Airway epithelial cell (primary cell): ENCODE measurements around the gene HINT2. TPM values are rescaled to one million over a fixed set of nuclear protein-coding genes. Genes with fewer than 3 reads are reported as not detected.

Experiments
- total RNA-seq: library from RNA; depleted of rRNA; stranded (reverse); fragments of >200 nt; gene quantifications from 2 replicates; pipeline ENCODE4 v1.2.3, GENCODE V29; 2015

Gene HINT2
- 19.9 and 24.8 TPM in 2 replicates for total RNA-seq

DNA sequence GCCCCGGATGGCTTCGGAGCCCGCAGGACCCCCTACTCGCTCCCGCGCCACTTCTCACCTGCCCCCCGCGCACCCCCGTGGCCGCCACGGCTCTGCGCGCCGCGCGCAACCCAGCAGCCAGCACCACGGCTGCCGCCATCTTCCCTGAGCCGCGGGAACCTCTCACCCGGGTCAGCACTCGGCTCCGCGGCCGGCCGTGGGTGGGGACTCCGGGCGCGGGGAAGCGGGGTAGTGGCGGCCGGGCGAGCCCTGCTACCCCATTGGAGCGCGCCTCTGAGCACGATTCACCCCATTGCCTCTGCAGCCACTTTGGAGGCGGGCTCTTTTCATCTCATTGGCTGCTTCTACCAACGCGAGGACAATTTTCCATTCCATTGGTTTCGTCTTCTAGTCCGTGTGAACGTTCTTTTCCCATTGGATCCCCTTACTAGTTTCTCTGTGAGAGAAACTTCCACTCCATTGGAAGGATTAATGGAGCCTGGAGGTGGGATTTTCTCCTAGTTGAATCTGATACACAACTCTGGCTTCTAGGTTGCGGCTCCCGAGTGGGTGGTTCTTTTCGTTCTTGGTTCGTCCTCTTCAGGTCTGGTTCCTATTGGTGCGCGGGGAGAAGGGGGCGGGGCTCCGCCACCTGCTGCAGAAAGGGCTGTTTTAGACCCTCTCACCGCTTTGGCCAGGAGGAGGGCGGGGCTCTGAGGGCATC lies at the start of gene HINT2:
Gene HINT2, minus strand, starts transcription at position 202 of the 703 bp plus-strand sequence. Its CDS starts 63 bp downstream, at position 139.

DNA sequence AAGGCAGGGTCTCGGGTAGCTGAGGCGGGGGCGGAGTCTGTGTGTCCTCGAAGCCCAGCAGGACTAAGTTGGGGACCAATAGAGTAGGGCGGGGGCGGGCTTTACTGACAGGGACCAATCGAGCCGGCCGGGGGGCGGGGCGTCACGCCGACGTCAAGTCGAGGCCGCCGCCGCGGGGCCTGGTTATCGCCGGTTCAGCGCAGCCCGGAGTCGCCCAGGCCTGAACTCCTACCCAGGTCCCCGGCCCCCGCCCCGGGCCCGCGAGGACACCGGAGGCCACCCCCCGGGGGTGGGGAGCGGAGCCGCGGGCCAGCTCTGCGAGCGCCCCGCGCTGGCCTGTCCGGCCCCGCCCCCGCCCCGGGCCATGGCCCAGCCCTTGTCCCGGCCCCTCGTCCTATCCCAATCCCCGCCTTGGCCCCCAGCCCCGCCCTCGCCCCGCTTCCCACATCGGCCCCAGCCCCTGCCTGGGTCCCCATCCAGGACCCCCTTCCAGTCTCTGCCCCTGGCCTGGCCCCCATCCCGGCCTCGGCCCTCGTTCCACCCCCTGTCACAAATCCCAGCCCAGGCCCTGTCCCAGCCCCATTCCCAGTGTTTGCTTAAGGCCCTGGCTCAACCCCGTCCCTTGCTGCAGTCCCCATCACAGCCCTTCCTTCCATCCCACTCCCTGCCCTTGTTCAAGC lies 14.4 kb upstream of the HINT2 start, which contains the start of gene TMEM8B:
Gene TMEM8B, plus strand, starts transcription at position 145 of the 680 bp plus-strand sequence. Its CDS starts 220 bp downstream, at position 365.

DNA sequence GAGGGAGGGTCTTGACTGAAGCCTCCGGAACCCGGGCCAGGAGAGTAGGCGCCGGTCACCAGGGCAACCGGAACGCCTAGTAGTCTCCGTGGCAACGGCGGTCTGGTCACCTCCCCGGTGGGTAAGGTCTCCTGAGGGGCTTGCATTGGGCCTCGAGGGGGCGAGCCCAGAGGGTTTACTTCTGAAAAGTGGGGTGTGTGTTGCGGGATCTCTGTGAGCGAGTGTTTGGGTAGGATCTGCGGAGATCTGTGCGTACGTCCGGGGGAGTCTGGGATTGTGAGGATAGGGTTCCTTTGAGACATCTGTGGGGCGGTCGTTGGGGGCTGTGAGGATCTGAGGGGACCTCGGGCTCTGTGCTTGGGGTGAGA lies 13.9 kb upstream of the HINT2 start, which contains the start of gene FAM221B:
Gene FAM221B, minus strand, starts transcription at position 17 of the 368 bp plus-strand sequence. CDS start 2,571 bp downstream, outside the sequence.

DNA sequence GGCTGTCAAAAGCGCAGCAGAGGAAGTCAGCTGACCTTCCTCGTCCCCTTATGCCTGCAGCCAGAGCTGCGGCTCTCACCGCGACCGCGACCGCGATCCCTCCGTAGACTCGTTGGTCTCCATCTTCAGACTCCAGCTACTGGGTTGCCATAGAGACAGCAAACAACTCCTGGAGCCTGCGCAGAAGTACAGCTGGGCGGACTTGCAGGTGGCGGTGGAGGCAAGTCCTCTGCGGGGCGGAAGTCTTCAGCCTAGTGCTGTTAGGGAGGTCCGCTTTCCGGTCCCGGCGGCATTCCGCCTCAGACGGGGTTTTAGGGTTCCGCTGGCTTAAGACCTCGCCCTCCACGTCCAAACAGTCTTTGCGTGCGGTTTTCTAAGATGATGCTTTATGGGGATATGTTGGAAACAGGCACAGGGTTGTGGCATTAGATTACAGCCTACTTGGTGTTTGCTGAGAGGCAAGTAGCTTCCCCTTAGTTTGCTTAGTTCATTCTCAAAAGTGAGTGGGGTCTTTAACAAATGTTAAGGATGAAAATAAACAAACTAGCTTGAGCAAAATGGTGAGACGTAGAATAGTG lies 2.7 kb downstream of the HINT2 start, which contains the start of gene SPAG8:
Gene SPAG8, minus strand, starts transcription at position 238 of the 578 bp plus-strand sequence. Its CDS starts 115 bp downstream, at position 123.

DNA sequence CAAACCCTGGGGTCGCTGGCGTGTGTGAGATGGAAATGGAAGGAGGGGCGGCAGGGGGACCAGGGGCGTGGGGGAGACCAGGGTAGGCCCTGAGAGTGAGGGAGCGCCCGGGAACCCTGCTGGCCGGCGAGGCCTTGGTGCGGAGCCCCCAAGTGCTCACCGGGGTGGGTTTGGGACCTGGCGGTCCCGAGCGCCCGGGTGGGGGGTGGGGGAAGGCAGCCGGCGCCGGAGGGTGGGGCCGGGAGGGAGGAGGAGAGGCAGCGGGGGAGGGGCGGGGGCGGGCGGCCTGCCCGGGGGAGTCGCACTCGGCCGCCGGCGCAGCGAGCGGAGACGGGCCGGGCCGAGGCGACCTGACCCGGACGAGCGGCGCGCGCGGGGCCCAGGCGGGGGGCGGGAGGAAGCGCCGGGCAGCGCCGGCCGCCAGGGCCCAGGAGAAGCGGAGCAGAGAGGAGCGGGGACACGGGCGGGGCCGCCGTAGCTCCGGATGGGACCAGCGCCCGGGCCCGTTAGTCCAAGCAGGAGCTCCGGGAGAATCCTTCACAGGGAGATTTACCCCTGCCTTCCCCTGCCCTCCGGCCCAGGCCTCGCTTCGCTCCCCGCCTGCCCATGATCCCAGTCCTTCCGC lies 23.4 kb downstream of the HINT2 start, which contains the start of gene NPR2:
Gene NPR2, plus strand, starts transcription at position 295 of the 625 bp plus-strand sequence. CDS start 818 bp downstream, outside the sequence.

Other genes with a start within 250 kb of the HINT2 start
- gene TESK1, start 209.8 kb downstream of the HINT2 start, total RNA-seq = 10.0 and 16.8 TPM in 2 replicates
- gene CD72, start 196.6 kb downstream of the HINT2 start, total RNA-seq = 0.56 TPM in 1 of 2 replicates, not detected in the other
- gene SIT1, start 164.1 kb downstream of the HINT2 start, total RNA-seq = not detected in 2 replicates
- gene RMRP, start 157.0 kb downstream of the HINT2 start, total RNA-seq = 4,407 and 7,542 TPM in 2 replicates
- gene CCDC107, start 156.8 kb downstream of the HINT2 start, total RNA-seq = 8.7 and 13.0 TPM in 2 replicates
- 5.5 and 6.5 TPM in 2 replicates for gene ARHGEF39, start 149.8 kb downstream of the HINT2 start, total RNA-seq
- 39.5 and 44.6 TPM in 2 replicates for gene CA9, start 141.1 kb downstream of the HINT2 start, total RNA-seq
- 256 and 320 TPM in 2 replicates for gene TPM2, start 125.1 kb downstream of the HINT2 start, total RNA-seq
- gene TLN1, start 82.8 kb downstream of the HINT2 start, total RNA-seq = 102 and 136 TPM in 2 replicates
- gene CREB3, start 82.4 kb downstream of the HINT2 start, total RNA-seq = 41.8 and 47.8 TPM in 2 replicates
- 22.4 and 23.6 TPM in 2 replicates for gene GBA2, start 65.8 kb downstream of the HINT2 start, total RNA-seq
- 14.4 and 17.4 TPM in 2 replicates for gene RGP1, start 65.8 kb downstream of the HINT2 start, total RNA-seq
- not detected in 2 replicates for gene MSMP, start 60.8 kb downstream of the HINT2 start, total RNA-seq
- gene NPR2, start 23.5 kb downstream of the HINT2 start, total RNA-seq = 4.0 and 12.5 TPM in 2 replicates
- not detected in 2 replicates for gene SPAG8, start 2.8 kb downstream of the HINT2 start, total RNA-seq
- gene FAM221B, start 13.7 kb upstream of the HINT2 start, total RNA-seq = not detected in 2 replicates
- 4.5 and 5.7 TPM in 2 replicates for gene TMEM8B, start 14.2 kb upstream of the HINT2 start, total RNA-seq
- gene OR13J1, start 55.4 kb upstream of the HINT2 start, total RNA-seq = not detected in 2 replicates
- gene HRCT1, start 91.2 kb upstream of the HINT2 start, total RNA-seq = 1.1 TPM in 1 of 2 replicates, not detected in the other
- gene SPAAR, start 94.4 kb upstream of the HINT2 start, total RNA-seq = 0.21 TPM in 1 of 2 replicates, not detected in the other
- not detected in 2 replicates for gene OR2S2, start 143.1 kb upstream of the HINT2 start, total RNA-seq
- 2.8 and 3.0 TPM in 2 replicates for gene RECK, start 221.9 kb upstream of the HINT2 start, total RNA-seq